IMR-90 (cell line): ENCODE measurements around the gene ZNF214.

Source experiments
- CEBPB ChIP-seq: IDR thresholded peaks from 2 replicates; pipeline ENCODE4 v1.6.1; 2012; ENCODE audit warnings: low read depth, low read length, improper control_type of control experiment
- CTCF ChIP-seq: conservative IDR thresholded peaks from 2 replicates; pipeline ENCODE4 v1.5.1; 2012; ENCODE audit warnings: mild to moderate bottlenecking, low read depth, low read length, improper control_type of control experiment
- ELK1 ChIP-seq: fragments of 150-350 bp; IDR thresholded peaks from 2 replicates; pipeline ENCODE4 v1.6.1; 2016; ENCODE audit warnings: low read depth, mild to moderate bottlenecking, low read length, moderate library complexity, borderline replicate concordance
- FOS ChIP-seq: fragments of 150-350 bp; IDR thresholded peaks from 2 replicates; pipeline ENCODE4 v1.6.1; 2016; ENCODE audit warnings: low read depth, low read length
- MAFK ChIP-seq: IDR thresholded peaks from 2 replicates; pipeline ENCODE4 v1.6.1; 2012; ENCODE audit warnings: low read depth, low read length, improper control_type of control experiment
- POLR2A ChIP-seq: IDR thresholded peaks from 2 replicates; pipeline ENCODE4 v1.6.1; 2012; ENCODE audit warnings: mild to moderate bottlenecking, low read depth, low read length
- RAD21 ChIP-seq: IDR thresholded peaks from 2 replicates; pipeline ENCODE4 v1.6.1; 2012; ENCODE audit warnings: low read length, improper control_type of control experiment
- RCOR1 ChIP-seq: IDR thresholded peaks from 2 replicates; pipeline ENCODE4 v1.6.1; 2012; ENCODE audit warnings: mild to moderate bottlenecking, low read length, improper control_type of control experiment; ENCODE audit not compliant: insufficient replicate concordance
- RFX5 ChIP-seq: IDR thresholded peaks from 2 replicates; pipeline ENCODE4 v1.8.0; 2012; ENCODE audit warnings: low read depth, mild to moderate bottlenecking, low read length, moderate library complexity
- SMC3 ChIP-seq: fragments of 150-350 bp; IDR thresholded peaks from 2 replicates; pipeline ENCODE4 v1.6.1; 2016; ENCODE audit warnings: low read depth, mild to moderate bottlenecking, antibody characterized with exemption, low read length, moderate library complexity
- USF2 ChIP-seq: fragments of 150-350 bp; IDR thresholded peaks from 2 replicates; pipeline ENCODE4 v1.6.1; 2017; ENCODE audit warnings: mild to moderate bottlenecking, antibody characterized with exemption, low read length, low read depth

GRCh38 chr11:7020183-7020917 is at the start of gene ZNF214, which contains the start of gene NLRP14:
- TF ChIP-seq CTCF (no peak), CEBPB (no peak), ELK1 (no peak), MAFK (no peak), RCOR1 (no peak), RAD21 (no peak), POLR2A (peak; percentile 62), FOS (no peak), USF2 (no peak), SMC3 (no peak), RFX5 (no peak)
